Thymus (tissue), 14 donors: ENCODE measurements around the gene XRRA1. TPM values are rescaled to one million over a fixed set of nuclear protein-coding genes. Genes with fewer than 3 reads are reported as not detected.
A peak's percentile ranks its signal among the peaks of the same experiment; 100 is the strongest.
"Not testable (repeated sequence)": the region's sequence is repeated elsewhere in the genome, so short reads cannot be mapped to it uniquely, and the experiment has no call there.

Experiments used
- DNase-seq, 9 donors: peaks; one replicate each; pipeline ENCODE4 v3.0.0-alpha.2; 2013; ENCODE audit warnings: low spot score in 9 of 9, low read depth in 6 of 9, missing footprints in 1 of 9
- H3K27ac ChIP-seq, 2 donors: one replicate each; pipeline ENCODE4 v1.5.1; 2013; ENCODE audit warnings: control low read depth in 1 of 2, low read depth in 1 of 2, low read length in 1 of 2, mild to moderate bottlenecking in 1 of 2, moderate library complexity in 1 of 2
- H3K27me3 ChIP-seq, 2 donors: one replicate each; pipeline ENCODE4 v1.5.1; 2013; ENCODE audit warnings: low read length in 1 of 2; ENCODE audit not compliant: control insufficient read depth in 2 of 2, insufficient read depth in 1 of 2
- H3K36me3 ChIP-seq, 2 donors: one replicate each; pipeline ENCODE4 v1.5.1; 2013; ENCODE audit warnings: low read length in 1 of 2, mild to moderate bottlenecking in 1 of 2, moderate library complexity in 1 of 2; ENCODE audit not compliant: control insufficient read depth in 2 of 2, insufficient read depth in 2 of 2
- H3K4me1 ChIP-seq, 2 donors: one replicate each; pipeline ENCODE4 v1.5.1; 2013; ENCODE audit warnings: low read length in 2 of 2; ENCODE audit not compliant: control insufficient read depth in 2 of 2, insufficient read depth in 2 of 2
- H3K4me3 ChIP-seq, 2 donors: one replicate each; pipeline ENCODE4 v1.5.1; 2013; ENCODE audit warnings: low read length in 2 of 2, control low read depth in 1 of 2, mild to moderate bottlenecking in 1 of 2
- H3K9me3 ChIP-seq, 2 donors: one replicate each; pipeline ENCODE4 v1.5.1; 2013; ENCODE audit warnings: low read length in 1 of 2, mild to moderate bottlenecking in 1 of 2; ENCODE audit not compliant: control insufficient read depth in 2 of 2, insufficient read depth in 1 of 2
- WGBS: extraction: QIAGEN DNeasy Blood & Tissue Kit; methylation state at CpG from one replicate; pipeline ENCODE4 v1.1.7; 2013; 5-methylcytosine and 5-hydroxymethylcytosine counted together
- long read RNA-seq, 10 donors: transcript quantifications; one replicate each; lab custom pipeline, GENCODE V29; 2026
- polyA plus RNA-seq: library from polyadenylated mRNA; stranded (reverse); fragments of 200-250 nt; gene quantifications from one replicate; pipeline ENCODE4 v1.2.3, GENCODE V29; 2013
- total RNA-seq: library from RNA; stranded (reverse); fragments of 120-200 nt; gene quantifications from one replicate; pipeline ENCODE4 v1.2.4, GENCODE V29; 2013
- donor health status: healthy.

XRRA1 gene, protein sequence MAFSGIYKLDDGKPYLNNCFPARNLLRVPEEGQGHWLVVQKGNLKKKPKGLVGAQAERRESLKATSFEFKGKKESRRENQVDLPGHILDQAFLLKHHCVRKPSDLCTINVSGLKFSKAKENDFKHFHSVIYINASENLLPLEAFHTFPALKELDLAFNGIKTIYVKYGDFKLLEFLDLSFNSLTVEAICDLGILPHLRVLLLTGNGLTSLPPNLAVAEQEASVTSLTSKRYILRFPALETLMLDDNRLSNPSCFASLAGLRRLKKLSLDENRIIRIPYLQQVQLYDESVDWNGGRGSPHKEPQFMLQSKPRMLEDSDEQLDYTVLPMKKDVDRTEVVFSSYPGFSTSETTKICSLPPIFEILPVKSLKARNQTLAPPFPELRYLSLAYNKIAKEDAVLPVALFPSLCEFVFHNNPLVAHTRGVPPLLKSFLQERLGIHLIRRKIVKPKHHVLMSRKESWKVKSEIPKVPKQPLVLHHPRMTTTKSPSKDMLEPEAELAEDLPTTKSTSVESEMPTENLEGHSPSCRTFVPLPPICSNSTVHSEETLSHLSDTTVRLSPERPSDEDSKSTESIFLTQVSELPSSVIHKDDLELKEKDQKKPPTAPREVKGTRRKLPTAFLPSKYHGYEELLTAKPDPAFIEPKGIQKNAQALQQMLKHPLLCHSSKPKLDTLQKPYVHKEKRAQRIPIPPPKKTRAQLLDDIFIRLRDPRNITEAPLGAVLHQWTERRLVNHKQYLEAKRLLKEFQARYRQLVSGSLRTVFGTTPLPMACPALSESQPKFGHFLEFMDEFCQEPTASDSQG
- total RNA-seq (3.8 TPM), polyA plus RNA-seq (5.2 TPM)
- long read RNA-seq, donor 1 = 0 reads
- long read RNA-seq, donor 2 = 0 reads
- long read RNA-seq, donor 3, partial matches to known transcripts = 28 of 28 reads
- long read RNA-seq, donor 3, other reads (novel, unspliced or antisense) = 0 of 28 reads
- long read RNA-seq, donor 4 = 0 reads
- long read RNA-seq, donor 5, partial matches to known transcripts = 379 of 388 reads
- long read RNA-seq, donor 5, other reads (novel, unspliced or antisense) = 9 of 388 reads
- long read RNA-seq, donor 6, partial matches to known transcripts = 8 of 8 reads
- long read RNA-seq, donor 6, other reads (novel, unspliced or antisense) = 0 of 8 reads
- long read RNA-seq, donor 7 = 0 reads
- long read RNA-seq, donor 8 = 0 reads
- long read RNA-seq, donor 9 = 0 reads
- long read RNA-seq, donor 10, partial matches to known transcripts = 173 of 185 reads
- long read RNA-seq, donor 10, other reads (novel, unspliced or antisense) = 12 of 185 reads

DNA sequence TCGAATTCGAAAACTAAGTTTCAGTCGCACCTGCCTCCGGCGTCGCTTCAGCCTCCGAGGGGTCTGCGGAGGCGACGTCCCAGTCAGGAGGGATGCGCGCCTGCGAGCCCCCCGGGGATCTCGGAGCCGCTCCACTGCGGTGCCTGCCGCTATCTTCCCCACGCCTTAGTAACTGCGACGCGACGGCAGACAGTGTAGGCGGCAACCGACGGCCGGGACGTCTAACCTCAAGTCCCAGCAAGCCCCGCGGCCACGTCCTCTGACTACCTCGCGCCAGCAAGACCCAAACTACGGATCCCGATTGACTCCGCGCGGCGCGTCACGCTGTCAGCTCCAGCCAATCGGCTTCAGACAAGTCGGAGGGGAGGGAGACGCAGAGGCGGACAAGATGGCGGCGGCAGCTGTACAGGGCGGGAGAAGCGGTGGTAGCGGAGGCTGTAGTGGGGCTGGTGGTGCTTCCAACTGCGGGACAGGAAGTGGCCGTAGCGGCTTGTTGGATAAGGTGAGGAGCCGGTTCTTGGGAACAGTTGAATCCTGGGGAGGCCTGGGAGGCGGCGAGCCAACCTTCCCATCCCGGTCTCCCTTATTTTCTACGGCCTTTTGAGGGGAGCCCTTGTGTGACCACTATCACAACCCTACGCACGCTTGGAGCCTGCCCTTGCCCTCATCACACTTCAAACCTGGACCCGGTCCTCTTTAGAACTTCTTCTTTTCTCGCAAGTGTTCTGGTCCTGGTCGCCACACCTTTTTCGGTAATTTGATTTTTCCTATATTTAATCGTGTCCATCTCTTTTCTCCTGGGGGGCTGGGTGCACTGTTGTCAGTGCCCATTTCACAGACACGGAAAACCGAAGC lies at the start of gene XRRA1, which contains the start of gene SPCS2:
XRRA1 (minus strand) TSS at position 194 of the 855 bp plus-strand sequence. CDS start 8,213 bp downstream, outside the sequence.
SPCS2 (plus strand) TSS at position 369 of the 855 bp plus-strand sequence; CDS start at position 389, 20 bp downstream.
- H3K4me1 ChIP-seq = peaks cover 12 to 14% of the 10 kb centered on the region in 2 donors
- H3K27me3 ChIP-seq = no peaks in the 10 kb centered on the region
- WGBS = under 1% methylated on average over 67 of the region's 67 CpGs
- peak within 1 kb of the TSS; percentile 90 to 93 for H3K4me3 ChIP-seq
- no peaks in the 10 kb centered on the region for H3K9me3 ChIP-seq
- H3K36me3 ChIP-seq = peaks cover 5 to 15% of the 10 kb centered on the region in 2 donors
- peak; percentile 93 to 98 (median 96) for DNase-seq
- H3K27ac ChIP-seq = peak within 1 kb of the TSS; percentile 77 to 91

DNA sequence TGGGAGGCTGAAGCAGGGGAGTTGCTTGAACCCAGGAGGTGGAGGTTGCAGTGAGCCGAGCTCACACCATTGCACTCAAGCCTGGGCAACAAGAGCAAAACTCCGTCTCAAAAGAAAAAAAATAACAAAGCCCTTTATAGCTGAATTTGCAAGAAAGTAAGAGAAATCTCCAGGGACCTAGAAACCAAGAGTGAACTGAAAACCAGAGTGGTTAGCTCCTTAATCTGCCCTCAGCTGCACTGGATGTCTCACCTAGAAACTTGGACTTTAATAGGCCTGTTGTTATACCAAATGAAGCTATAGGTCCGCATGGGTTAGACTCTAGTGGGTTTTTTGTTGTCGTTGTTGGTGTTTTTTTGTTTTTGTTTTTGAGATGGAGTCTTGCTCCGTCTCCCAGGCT lies 44.0 kb upstream of the XRRA1 start:
- Histone ChIP-seq H3K27ac (no peak overlapping the region), H3K9me3 (peaks cover 0 to 4% of the 10 kb centered on the region in 2 donors), H3K36me3 (peaks cover 13 to 26% of the 10 kb centered on the region in 2 donors), H3K4me3 (no peak overlapping the region), H3K4me1 (peaks cover 16 to 18% of the 10 kb centered on the region in 2 donors), H3K27me3 (no peaks in the 10 kb centered on the region)
- 99% methylated on average over 5 of the region's 5 CpGs for WGBS
- no peak for DNase-seq

- H3K9me3 ChIP-seq = peaks cover 0 to 4% of the 10 kb centered on the region in 2 donors
- H3K4me1 ChIP-seq = peaks cover 16 to 18% of the 10 kb centered on the region in 2 donors
- DNase-seq = no peak
- H3K36me3 ChIP-seq = peaks cover 10 to 22% of the 10 kb centered on the region in 2 donors
- H3K27ac ChIP-seq = no peak overlapping the region
- H3K27me3 ChIP-seq = no peaks in the 10 kb centered on the region
- H3K4me3 ChIP-seq = no peak overlapping the region
- WGBS = 95% methylated on average over 1 of the region's 1 CpG
Observed at GRCh38 chr11:74990941-74991340, 42.0 kb upstream of the XRRA1 start.

DNA sequence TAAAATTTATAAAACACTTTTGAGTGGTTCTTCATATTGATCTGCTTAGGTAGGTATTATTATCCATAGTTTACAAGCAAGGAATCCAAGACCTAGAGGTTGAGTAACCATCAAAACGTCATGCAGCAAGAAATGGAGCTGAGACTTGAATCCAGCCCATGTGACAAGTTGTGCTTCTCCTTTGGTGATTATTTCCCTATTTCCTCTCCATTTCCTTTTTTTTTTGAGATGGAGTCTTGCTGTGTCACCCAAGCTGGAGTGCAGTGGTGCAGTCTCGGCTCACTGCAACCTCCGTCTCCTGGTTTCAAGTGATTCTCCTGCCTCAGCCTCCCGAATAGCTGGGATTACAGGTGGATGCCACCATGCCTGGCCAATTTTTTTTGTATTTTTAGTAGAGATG lies 41.3 kb upstream of the XRRA1 start:
- not testable (repeated sequence) for H3K27ac ChIP-seq, H3K4me3 ChIP-seq, H3K9me3 ChIP-seq, H3K27me3 ChIP-seq, DNase-seq
- Histone ChIP-seq H3K36me3 (peaks cover 9 to 17% of the 10 kb centered on the region in 2 donors), H3K4me1 (peaks cover 16 to 18% of the 10 kb centered on the region in 2 donors)
- 97% methylated on average over 4 of the region's 4 CpGs for WGBS

- H3K4me3 ChIP-seq = peak overlapping the region; percentile 72 to 77
- DNase-seq = peak in 5 of 9 donors; percentile 3 to 27 (median 11)
- H3K9me3 ChIP-seq = peaks cover 0 to 4% of the 10 kb centered on the region in 2 donors
- H3K4me1 ChIP-seq = peaks cover 16 to 18% of the 10 kb centered on the region in 2 donors
- peaks cover under 1 to 8% of the 10 kb centered on the region in 2 donors for H3K36me3 ChIP-seq
- 6% methylated on average over 8 of the region's 8 CpGs for WGBS
- H3K27me3 ChIP-seq = no peaks in the 10 kb centered on the region
- peak overlapping the region; percentile 78 to 82 for H3K27ac ChIP-seq
Observed at GRCh38 chr11:74989260-74989638, 40.4 kb upstream of the XRRA1 start.

GRCh38 chr11:74988541-74989259 lies 39.8 kb upstream of the XRRA1 start, which contains the start of gene NEU3:
TSS of gene NEU3 (plus strand) at chr11:74988933. CDS start at chr11:74989061, 128 bp downstream.
- Histone ChIP-seq H3K4me3 (peak within 1 kb of the TSS; percentile 72 to 77), H3K27ac (peak within 1 kb of the TSS; percentile 78 to 82), H3K36me3 (peaks cover 0 to 5% of the 10 kb centered on the region in 2 donors), H3K9me3 (peaks cover 0 to 4% of the 10 kb centered on the region in 2 donors), H3K27me3 (no peaks in the 10 kb centered on the region), H3K4me1 (peaks cover 16 to 18% of the 10 kb centered on the region in 2 donors)
- DNase-seq = peak; percentile 62 to 91 (median 76)
- WGBS = under 1% methylated on average over 46 of the region's 46 CpGs

- DNase-seq = no peak
- Histone ChIP-seq H3K36me3 (peaks cover 5 to 6% of the 10 kb centered on the region in 2 donors), H3K4me3 (no peak overlapping the region), H3K9me3 (peaks cover 0 to 4% of the 10 kb centered on the region in 2 donors), H3K4me1 (peaks cover 10 to 11% of the 10 kb centered on the region in 2 donors), H3K27ac (no peak overlapping the region), H3K27me3 (no peaks in the 10 kb centered on the region)
- WGBS = 98% methylated on average over 2 of the region's 2 CpGs
Observed at GRCh38 chr11:74984730-74985129, 35.8 kb upstream of the XRRA1 start.
